Left ventricle myocardium inferior (tissue), 1 donor: ENCODE measurements around the gene HSD17B3. TPM values are rescaled to one million over a fixed set of nuclear protein-coding genes. Genes with fewer than 3 reads are reported as not detected.
"Not testable (repeated sequence)": the region's sequence is repeated elsewhere in the genome, so short reads cannot be mapped to it uniquely, and the experiment has no call there.

Experiments used
- DNase-seq: peaks from one replicate; pipeline ENCODE4 v3.0.0-alpha.2; 2020
- H3K27ac ChIP-seq: fragments of 200-600 bp; replicated peaks from 2 replicates; pipeline ENCODE4 v1.8.0; 2021
- H3K27me3 ChIP-seq: fragments of 200-600 bp; 2 replicates; pipeline ENCODE4 v1.8.0; 2021; ENCODE audit warnings: low read depth
- H3K36me3 ChIP-seq: fragments of 200-600 bp; 2 replicates; pipeline ENCODE4 v1.8.0; 2021
- H3K4me1 ChIP-seq: fragments of 200-600 bp; 2 replicates; pipeline ENCODE4 v1.8.0; 2021
- H3K4me3 ChIP-seq: fragments of 200-600 bp; 2 replicates; pipeline ENCODE4 v1.8.0; 2021; ENCODE audit warnings: mild to moderate bottlenecking, moderate library complexity
- H3K9me3 ChIP-seq: fragments of 200-600 bp; replicated peaks from 2 replicates; pipeline ENCODE4 v1.8.0; 2021
- CTCF ChIP-seq: fragments of 200-600 bp; IDR thresholded peaks from 2 replicates; pipeline ENCODE4 v1.8.0; 2021; ENCODE audit warnings: antibody characterized with exemption, mild to moderate bottlenecking, borderline replicate concordance
- intact Hi-C: fragments of 100-400 bp; cut with micrococcal nuclease; formaldehyde crosslinking; loops from one replicate; pipeline ENCODE4 v1.11.0; 2022
- total RNA-seq: library from RNA; stranded (reverse); fragmentation: NEBNext Ultra II Directional; extraction: Animal tissue kit (Norgen Biotek cat#: 25700); gene quantifications from one replicate; pipeline ENCODE4 v1.2.1, GENCODE V29; 2021
- donor health status: DM: no; HTN: yes; CAD: no; lungs with severe emphysema.

Gene HSD17B3
- total RNA-seq, 1 donor from 2014 or later: 1.4 TPM

GRCh38 chr9:96192710-96193109, 109.3 kb downstream of the HSD17B3 start:
- H3K27me3 ChIP-seq: peaks cover 41% of the 10 kb centered on the region
- intact Hi-C loops: no loop called here

GRCh38 chr9:96189995-96190394, 112.0 kb downstream of the HSD17B3 start:
- no peaks in the 10 kb centered on the region for H3K36me3 ChIP-seq
- DNase-seq: no peak
- H3K4me3 ChIP-seq: no peak overlapping the region
- peaks cover 42% of the 10 kb centered on the region for H3K27me3 ChIP-seq
- intact Hi-C loops: no loop called here
- no peaks in the 10 kb centered on the region for H3K4me1 ChIP-seq
- H3K27ac ChIP-seq: no peak overlapping the region
- no peak for TF ChIP-seq CTCF
- peaks cover 35% of the 10 kb centered on the region for H3K9me3 ChIP-seq

More at GRCh38 chr9:96192710-96193109, 109.3 kb downstream of the HSD17B3 start:
- Histone ChIP-seq H3K27ac (no peak overlapping the region), H3K4me1 (no peaks in the 10 kb centered on the region), H3K9me3 (peaks cover 24% of the 10 kb centered on the region), H3K4me3 (no peak overlapping the region), H3K36me3 (no peaks in the 10 kb centered on the region)
- DNase-seq: no peak
- TF ChIP-seq CTCF: no peak

- intact Hi-C loops, H3K4me1 ChIP-seq, H3K4me3 ChIP-seq, DNase-seq, H3K27ac ChIP-seq, H3K36me3 ChIP-seq: not testable (repeated sequence)
- Histone ChIP-seq H3K27me3 (peaks cover 43% of the 10 kb centered on the region), H3K9me3 (peaks cover 37% of the 10 kb centered on the region)
Measured at GRCh38 chr9:96189581-96189980, 112.4 kb downstream of the HSD17B3 start.

- Histone ChIP-seq H3K4me1 (no peaks in the 10 kb centered on the region), H3K9me3 (peaks cover 37% of the 10 kb centered on the region), H3K36me3 (no peaks in the 10 kb centered on the region), H3K4me3 (no peak overlapping the region), H3K27ac (no peak overlapping the region), H3K27me3 (peaks cover 50% of the 10 kb centered on the region)
- DNase-seq: no peak
- intact Hi-C loops: no loop called here
- TF ChIP-seq CTCF: no peak
Measured at GRCh38 chr9:96188571-96188970, 113.4 kb downstream of the HSD17B3 start.

GRCh38 chr9:96187151-96187555, 114.8 kb downstream of the HSD17B3 start:
- DNase-seq: no peak
- Histone ChIP-seq H3K4me3 (no peak overlapping the region), H3K27me3 (peaks cover 52% of the 10 kb centered on the region), H3K9me3 (peaks cover 37% of the 10 kb centered on the region), H3K36me3 (no peaks in the 10 kb centered on the region), H3K4me1 (no peaks in the 10 kb centered on the region), H3K27ac (no peak overlapping the region)
- intact Hi-C loops: no loop called here
- TF ChIP-seq CTCF: no peak

- intact Hi-C loops: no loop called here
- Histone ChIP-seq H3K36me3 (no peaks in the 10 kb centered on the region), H3K4me1 (no peaks in the 10 kb centered on the region), H3K4me3 (no peak overlapping the region), H3K27me3 (peaks cover 55% of the 10 kb centered on the region), H3K27ac (no peak overlapping the region), H3K9me3 (peaks cover 37% of the 10 kb centered on the region)
- no peak for TF ChIP-seq CTCF
- DNase-seq: no peak
Measured at GRCh38 chr9:96186591-96187011, 115.4 kb downstream of the HSD17B3 start.
